Keratinocyte (primary cell): ENCODE measurements around the gene ING5. TPM values are rescaled to one million over a fixed set of nuclear protein-coding genes. Genes with fewer than 3 reads are reported as not detected.

ENCODE experiments used
- DNase-seq: peaks from one replicate; pipeline ENCODE4 v3.0.0-alpha.2; 2011; ENCODE audit warnings: low read depth, missing footprints, low spot score
- FAIRE-seq: peaks from 2 replicates; lab custom pipeline; 2011; peaks lifted over from hg19 to GRCh38; lab: Jason Lieb, UNC
- H2AFZ ChIP-seq: 2 replicates; pipeline ENCODE4 v1.6.0; 2012; ENCODE audit warnings: low read length, control low read depth, inconsistent platforms; ENCODE audit not compliant: control insufficient read depth
- H3K27ac ChIP-seq: 2 replicates; pipeline ENCODE4 v1.5.1; 2011; ENCODE audit warnings: low read length; ENCODE audit not compliant: control insufficient read depth, insufficient read depth
- H3K27me3 ChIP-seq: 3 replicates; pipeline ENCODE4 v1.6.0; 2011; ENCODE audit warnings: low read length; ENCODE audit not compliant: control insufficient read depth, insufficient read depth; ENCODE audit errors: extremely low read depth
- H3K36me3 ChIP-seq, 2 experiments: 2 replicates in 1 of 2; 3 replicates in 1 of 2; pipeline ENCODE4 v1.5.1; 2011; ENCODE audit warnings: low read length in 2 of 2, mild to moderate bottlenecking in 1 of 2; ENCODE audit not compliant: control insufficient read depth in 2 of 2, insufficient read depth in 2 of 2; ENCODE audit errors: extremely low read depth in 1 of 2
- H3K4me1 ChIP-seq: 3 replicates; pipeline ENCODE4 v1.5.1; 2011; ENCODE audit warnings: low read length; ENCODE audit not compliant: control insufficient read depth, insufficient read depth; ENCODE audit errors: extremely low read depth
- H3K4me2 ChIP-seq: 3 replicates; pipeline ENCODE4 v1.6.0; 2011; ENCODE audit warnings: low read depth, low read length; ENCODE audit not compliant: control insufficient read depth, insufficient read depth; ENCODE audit errors: extremely low read depth
- H3K4me3 ChIP-seq, 3 experiments: fragments of 200-600 bp in 1 of 3; sonication (generic) in 1 of 3; 2 replicates in 2 of 3; 3 replicates in 1 of 3; pipeline ENCODE4 v1.5.1; 2011 to 2016; ENCODE audit warnings: low read length in 3 of 3, mild to moderate bottlenecking in 3 of 3, control low read depth in 2 of 3, inconsistent platforms in 1 of 3, low read depth in 1 of 3, mixed read lengths in 1 of 3, mixed run types in 1 of 3, moderate library complexity in 1 of 3; ENCODE audit not compliant: control insufficient read depth in 2 of 3, insufficient read depth in 2 of 3; ENCODE audit errors: extremely low read depth in 1 of 3
- H3K79me2 ChIP-seq: 2 replicates; pipeline ENCODE4 v1.6.0; 2012; ENCODE audit warnings: low read length; ENCODE audit not compliant: control insufficient read depth, insufficient read depth
- H3K9ac ChIP-seq: 3 replicates; pipeline ENCODE4 v1.6.0; 2011; ENCODE audit warnings: low read length; ENCODE audit not compliant: control insufficient read depth, insufficient read depth; ENCODE audit errors: extremely low read depth
- H3K9me1 ChIP-seq: 3 replicates; pipeline ENCODE4 v1.6.0; 2011; ENCODE audit warnings: low read length; ENCODE audit not compliant: control insufficient read depth, insufficient read depth; ENCODE audit errors: extremely low read depth
- H3K9me3 ChIP-seq: 2 replicates; pipeline ENCODE4 v1.5.1; 2012; ENCODE audit warnings: low read depth, low read length; ENCODE audit not compliant: control insufficient read depth
- H4K20me1 ChIP-seq: 3 replicates; pipeline ENCODE4 v1.6.0; 2011; ENCODE audit warnings: low read length; ENCODE audit not compliant: control insufficient read depth, insufficient read depth; ENCODE audit errors: extremely low read depth
- CTCF ChIP-seq, 3 experiments: IDR thresholded peaks in 1 of 3; conservative IDR thresholded peaks in 1 of 3; optimal IDR thresholded peaks in 1 of 3; 2 replicates in 2 of 3; 3 replicates in 1 of 3; pipeline versions ENCODE3 to v1.5.1; 2011; ENCODE audit warnings: low read length in 3 of 3, mild to moderate bottlenecking in 3 of 3, moderate library complexity in 2 of 3, control low read depth in 1 of 3, inconsistent platforms in 1 of 3; ENCODE audit not compliant: insufficient read depth in 2 of 3; ENCODE audit errors: extremely low read depth in 1 of 3
- EZH2 ChIP-seq: IDR thresholded peaks from one replicate; pipeline ENCODE4 v1.6.1; 2012; ENCODE audit warnings: inconsistent platforms, mild to moderate bottlenecking, low read length, moderate library complexity
- dilution Hi-C: fragments of 300-500 bp; cut with MboI; formaldehyde crosslinking; loops from one replicate; pipeline ENCODE4 v1.7.0; 2020; ENCODE audit warnings: low sequenced_read_pairs; ENCODE audit not compliant: extremely low pct_ligation_motif_present
- polyA plus RNA-seq, 5 experiments: library from polyadenylated mRNA; depleted of rRNA in 3 of 5; stranded (reverse) in 3 of 5; stranded (forward) in 1 of 5; unstranded in 1 of 5; fragments of >200 nt; gene quantifications; 1 replicate in 1 of 5; 2 replicates in 3 of 5; 3 replicates in 1 of 5; pipeline versions ENCODE4 v1.2.1 to v1.2.3, GENCODE V29; 2011 to 2012; ENCODE audit warnings: missing spikeins in 2 of 5, low read depth in 1 of 5, low replicate concordance in 1 of 5

ING5 gene
- polyA plus RNA-seq, 1 donor (not counting 4 experiments of a cell fraction or from before 2014, with no cell fraction given) = 19.1 TPM

- TF ChIP-seq EZH2 (no peak), CTCF (optimal IDR thresholded peaks at IDR 0.05 in 1 of 3, IDR thresholded peaks at IDR 0.05 in 1 of 3, conservative IDR thresholded peaks at IDR 0.05 in 1 of 3; ENCODE audit: extremely low read depth in 1 of 3, insufficient read depth in 2 of 3, low read length in 3 of 3) (no peak)
- DNase-seq (no peak), FAIRE-seq (no peak)
- no peak overlapping the region for H3K9ac ChIP-seq
- no peaks in the 10 kb centered on the region for H3K27me3 ChIP-seq
- H3K27ac ChIP-seq = no peak overlapping the region
- no peaks in the 10 kb centered on the region for H3K9me3 ChIP-seq
- H2AFZ ChIP-seq = no peak overlapping the region
- peaks cover 2% of the 10 kb centered on the region for H3K9me1 ChIP-seq
- H3K36me3 ChIP-seq = peaks cover 9 to 20% of the 10 kb centered on the region in 2 experiments
- peaks cover 6% of the 10 kb centered on the region for H3K4me1 ChIP-seq
- H3K4me3 ChIP-seq = no peak overlapping the region
- peaks cover 18% of the 10 kb centered on the region for H3K79me2 ChIP-seq
- dilution Hi-C loops = no loop called here
- H4K20me1 ChIP-seq = peaks cover 3% of the 10 kb centered on the region
- H3K4me2 ChIP-seq = no peak overlapping the region
Observed at GRCh38 chr2:241692448-241692847, 9.4 kb upstream of the ING5 start.

DNA sequence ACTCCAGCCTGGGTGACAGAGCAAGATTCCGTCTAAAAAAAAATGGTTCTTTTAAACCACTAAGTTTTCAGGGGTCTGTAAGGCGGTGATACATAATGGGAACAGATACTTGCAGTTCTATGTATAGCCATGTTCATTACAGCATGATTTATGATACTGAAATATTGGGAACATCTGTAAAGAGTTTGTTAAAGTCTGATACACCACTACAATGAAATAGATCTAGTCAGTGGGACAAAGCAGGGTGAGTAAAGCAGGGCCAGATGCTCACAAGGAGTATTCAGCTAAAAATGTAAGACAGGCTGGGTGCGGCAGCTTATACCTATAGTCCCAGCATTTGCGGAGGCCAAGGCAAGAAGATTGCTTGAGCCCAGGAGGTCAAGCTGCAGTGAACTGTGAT is 6.2 kb upstream of the ING5 start:
- H3K27ac ChIP-seq = no peak overlapping the region
- FAIRE-seq (no peak), DNase-seq (no peak)
- dilution Hi-C loops = no loop called here
- H3K9me1 ChIP-seq = peaks cover 2% of the 10 kb centered on the region
- no peak for TF ChIP-seq CTCF (optimal IDR thresholded peaks at IDR 0.05 in 1 of 3, IDR thresholded peaks at IDR 0.05 in 1 of 3, conservative IDR thresholded peaks at IDR 0.05 in 1 of 3; ENCODE audit: extremely low read depth in 1 of 3, insufficient read depth in 2 of 3, low read length in 3 of 3)
- no peaks in the 10 kb centered on the region for H3K79me2 ChIP-seq
- H3K27me3 ChIP-seq = no peaks in the 10 kb centered on the region
- H3K4me1 ChIP-seq = no peaks in the 10 kb centered on the region
- no peaks in the 10 kb centered on the region for H3K9me3 ChIP-seq
- H3K4me3 ChIP-seq = no peak overlapping the region
- peaks cover 3% of the 10 kb centered on the region for H4K20me1 ChIP-seq
- H3K9ac ChIP-seq = no peak overlapping the region
- H3K36me3 ChIP-seq = peaks cover 6 to 12% of the 10 kb centered on the region in 2 experiments
- no peak overlapping the region for H2AFZ ChIP-seq
- H3K4me2 ChIP-seq = no peak overlapping the region
